Lower leg skin (tissue), 4 donors: ENCODE measurements around the gene SHISAL2B. TPM values are rescaled to one million over a fixed set of nuclear protein-coding genes. Genes with fewer than 3 reads are reported as not detected.

Source experiments
- DNase-seq, 2 donors: peaks; one replicate each; pipeline ENCODE4 v3.0.0-alpha.2; 2019; ENCODE audit warnings: low spot score in 2 of 2
- H3K4me3 ChIP-seq: fragments of 200-600 bp; sonication (generic); 2 replicates; pipeline ENCODE4 v1.5.1; 2017; ENCODE audit warnings: mild to moderate bottlenecking, low read depth; ENCODE audit not compliant: poor library complexity, severe bottlenecking
- POLR2A ChIP-seq, 2 donors: fragments of 450-650 bp; IDR thresholded peaks; one replicate each; pipeline ENCODE4 v1.6.1; 2016 to 2017; ENCODE audit warnings: antibody characterized with exemption in 2 of 2, mild to moderate bottlenecking in 1 of 2, moderate library complexity in 1 of 2
- WGBS, 2 donors: methylation state at CpG; one replicate each; pipeline ENCODE4 v1.1.5; 2018; 5-methylcytosine and 5-hydroxymethylcytosine counted together
- intact Hi-C: fragments of 100-400 bp; cut with DNase I; formaldehyde crosslinking; loops from one replicate; pipeline ENCODE4 v1.15.0; 2023; ENCODE audit warnings: low total_unique reads
- total RNA-seq, 4 donors: library from RNA; depleted of rRNA; stranded (reverse); fragments of >200 nt; gene quantifications; one replicate each; pipeline ENCODE4 v1.1.0, GENCODE V29; 2016
- TF ChIP-seq, protein P1 (sequence below), 3 donors: fragments of 450-650 bp; IDR thresholded peaks; one replicate each; pipeline ENCODE4 v1.5.1; 2016; ENCODE audit warnings: antibody characterized with exemption in 3 of 3, mild to moderate bottlenecking in 3 of 3, moderate library complexity in 2 of 3

SHISAL2B gene
- total RNA-seq, 4 donors from 2014 or later: not detected

- intact Hi-C loops: no loop called here
- TF ChIP-seq, protein P1, sequence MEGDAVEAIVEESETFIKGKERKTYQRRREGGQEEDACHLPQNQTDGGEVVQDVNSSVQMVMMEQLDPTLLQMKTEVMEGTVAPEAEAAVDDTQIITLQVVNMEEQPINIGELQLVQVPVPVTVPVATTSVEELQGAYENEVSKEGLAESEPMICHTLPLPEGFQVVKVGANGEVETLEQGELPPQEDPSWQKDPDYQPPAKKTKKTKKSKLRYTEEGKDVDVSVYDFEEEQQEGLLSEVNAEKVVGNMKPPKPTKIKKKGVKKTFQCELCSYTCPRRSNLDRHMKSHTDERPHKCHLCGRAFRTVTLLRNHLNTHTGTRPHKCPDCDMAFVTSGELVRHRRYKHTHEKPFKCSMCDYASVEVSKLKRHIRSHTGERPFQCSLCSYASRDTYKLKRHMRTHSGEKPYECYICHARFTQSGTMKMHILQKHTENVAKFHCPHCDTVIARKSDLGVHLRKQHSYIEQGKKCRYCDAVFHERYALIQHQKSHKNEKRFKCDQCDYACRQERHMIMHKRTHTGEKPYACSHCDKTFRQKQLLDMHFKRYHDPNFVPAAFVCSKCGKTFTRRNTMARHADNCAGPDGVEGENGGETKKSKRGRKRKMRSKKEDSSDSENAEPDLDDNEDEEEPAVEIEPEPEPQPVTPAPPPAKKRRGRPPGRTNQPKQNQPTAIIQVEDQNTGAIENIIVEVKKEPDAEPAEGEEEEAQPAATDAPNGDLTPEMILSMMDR (IDR thresholded peaks at IDR 0.05): no peak
- no peak for TF ChIP-seq POLR2A (IDR thresholded peaks at IDR 0.05)
- no peak for DNase-seq
- WGBS, 2 donors: 74 to 84% methylated on average over 4 of the region's 4 CpGs
- no peak overlapping the region for H3K4me3 ChIP-seq
Observed at GRCh38 chr5:64759960-64760660, 69.8 kb downstream of the SHISAL2B start.

GRCh38 chr5:64763948-64764503 lies 73.7 kb downstream of the SHISAL2B start:
- TF ChIP-seq POLR2A (IDR thresholded peaks at IDR 0.05): no peak
- TF ChIP-seq, protein P1 (IDR thresholded peaks at IDR 0.05): no peak

DNA sequence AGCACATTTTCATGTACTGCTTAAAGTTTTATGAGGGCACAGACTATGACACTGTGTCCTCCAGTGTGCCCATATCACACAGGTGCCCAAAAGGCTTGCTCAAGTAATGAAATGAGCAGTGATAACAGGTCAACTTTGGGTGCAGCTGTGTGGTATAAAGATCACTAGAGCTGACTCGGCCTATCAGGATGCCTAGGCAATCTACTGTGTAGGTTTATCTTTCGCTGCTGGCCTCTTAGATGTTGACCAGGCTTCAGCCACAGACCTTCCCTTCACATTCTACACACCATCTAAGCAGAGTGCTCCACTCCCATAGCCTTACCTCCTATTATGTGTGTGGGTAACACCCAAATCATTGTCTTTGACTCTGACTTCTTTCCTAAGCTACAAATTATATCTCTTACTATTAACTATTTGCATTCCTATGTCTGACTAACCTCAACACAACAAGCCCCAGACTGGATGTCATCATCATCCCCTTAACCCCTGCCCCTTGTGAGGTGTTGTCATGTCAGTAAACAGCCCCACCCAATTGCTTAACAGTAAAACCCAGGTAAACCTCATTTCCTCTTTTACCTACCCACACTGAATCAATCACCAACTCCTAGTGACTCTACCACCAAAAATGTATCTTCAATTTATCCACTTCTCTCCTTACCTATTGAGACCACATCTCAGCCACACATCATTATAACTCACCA lies 75.7 kb downstream of the SHISAL2B start:
- DNase-seq: no peak
- H3K4me3 ChIP-seq: no peak overlapping the region
- WGBS, 2 donors: 96% methylated on average over 2 of the region's 2 CpGs
- TF ChIP-seq, protein P1 (IDR thresholded peaks at IDR 0.05): no peak
- TF ChIP-seq POLR2A (IDR thresholded peaks at IDR 0.05): no peak
- intact Hi-C loops: no loop called here

More at GRCh38 chr5:64763948-64764503, 73.7 kb downstream of the SHISAL2B start:
- intact Hi-C loops: no loop called here
- DNase-seq: no peak
- no peak overlapping the region for H3K4me3 ChIP-seq
- 83 to 90% methylated on average over 4 of the region's 4 CpGs for WGBS, 2 donors

DNA sequence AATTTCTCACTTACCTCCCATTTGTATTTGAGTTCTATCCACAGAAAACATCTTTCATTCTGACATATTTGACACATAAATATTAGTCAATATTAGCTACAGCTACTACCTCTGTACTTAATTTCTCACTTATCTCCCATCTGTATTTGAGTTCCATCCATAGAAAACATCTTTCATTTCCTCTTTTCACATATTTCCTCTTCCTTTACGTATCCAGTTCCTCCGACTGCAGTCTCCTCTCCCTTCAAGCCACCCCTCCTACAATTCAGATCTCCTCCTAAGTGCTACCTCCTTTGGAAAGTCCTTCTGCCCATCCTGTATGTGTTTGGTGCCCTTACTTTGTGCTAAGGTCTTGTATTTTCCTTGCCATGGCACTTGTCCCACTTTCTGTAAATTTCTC lies 76.6 kb downstream of the SHISAL2B start:
- no peak for DNase-seq
- H3K4me3 ChIP-seq: no peak overlapping the region
- TF ChIP-seq POLR2A (IDR thresholded peaks at IDR 0.05): no peak
- TF ChIP-seq, protein P1 (IDR thresholded peaks at IDR 0.05): no peak
- intact Hi-C loops: no loop called here
- WGBS, 2 donors: 62 to 79% methylated on average over 2 of the region's 2 CpGs

Other genes with a start within 250 kb of the SHISAL2B start
- gene RGS7BP, start 184.5 kb upstream of the SHISAL2B start, total RNA-seq: 1 to 10 TPM in 1 of 4 donors, under 1 TPM in 1, not detected in 2; 0.08 to 1.7 TPM
- 10 to 100 TPM in 3 of 4 donors, 1 to 10 TPM in 1; 8.7 to 12.7 (median 11.8) TPM for gene SREK1IP1, start 78.2 kb downstream of the SHISAL2B start, total RNA-seq
- gene CWC27, start 78.4 kb downstream of the SHISAL2B start, total RNA-seq: 10 to 100 TPM; 10.3 to 17.8 (median 13.7) TPM